ENCODE measurements around the gene KCNMB2. TPM values are rescaled to one million over a fixed set of nuclear protein-coding genes. Genes with fewer than 3 reads are reported as not detected.

The KCNMB2 gene
- total RNA-seq, 1 donor from 2014 or later, result 1.2 TPM

DNA sequence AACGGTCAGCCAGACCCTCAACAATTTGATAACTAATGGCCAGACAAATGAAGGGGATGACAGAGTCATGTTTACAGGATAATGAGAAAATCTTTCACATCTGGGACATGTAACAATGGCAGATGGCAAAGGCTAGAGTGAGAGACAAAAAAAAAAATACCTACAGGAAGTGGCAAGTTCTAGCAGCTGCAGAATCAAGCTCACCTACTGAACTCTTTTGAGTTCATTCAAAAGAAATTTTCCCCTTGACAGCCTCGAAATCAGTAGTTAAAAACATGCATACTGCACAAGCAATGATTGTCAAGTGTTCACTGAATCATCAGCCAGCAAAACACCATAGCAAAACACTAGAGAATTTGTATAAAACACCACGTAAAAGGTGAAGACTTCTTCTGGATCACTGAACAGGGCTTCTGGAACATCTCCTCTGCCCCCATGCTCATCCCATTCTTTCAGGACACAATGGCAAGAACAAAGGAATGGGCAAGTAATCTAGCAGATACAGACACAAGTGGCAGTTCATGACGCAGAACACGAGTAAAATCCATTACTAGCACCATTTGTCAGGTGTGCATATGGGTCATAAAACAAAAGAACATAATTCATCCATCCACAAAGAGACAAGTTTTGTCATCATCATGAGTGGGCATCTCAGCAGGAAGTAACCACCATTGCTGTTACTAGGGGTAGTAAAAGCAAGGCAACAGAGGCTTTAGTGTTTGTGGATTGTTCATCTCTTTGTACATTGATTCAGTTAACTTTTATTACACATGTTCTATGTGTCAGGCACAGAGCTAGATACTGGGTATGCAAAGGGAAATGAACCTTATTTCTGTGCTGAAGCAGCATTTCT is 13.8 kb upstream of the KCNMB2 start:
- H3K4me1 ChIP-seq, result no peaks in the 10 kb centered on the region
- TF ChIP-seq, protein P1, sequence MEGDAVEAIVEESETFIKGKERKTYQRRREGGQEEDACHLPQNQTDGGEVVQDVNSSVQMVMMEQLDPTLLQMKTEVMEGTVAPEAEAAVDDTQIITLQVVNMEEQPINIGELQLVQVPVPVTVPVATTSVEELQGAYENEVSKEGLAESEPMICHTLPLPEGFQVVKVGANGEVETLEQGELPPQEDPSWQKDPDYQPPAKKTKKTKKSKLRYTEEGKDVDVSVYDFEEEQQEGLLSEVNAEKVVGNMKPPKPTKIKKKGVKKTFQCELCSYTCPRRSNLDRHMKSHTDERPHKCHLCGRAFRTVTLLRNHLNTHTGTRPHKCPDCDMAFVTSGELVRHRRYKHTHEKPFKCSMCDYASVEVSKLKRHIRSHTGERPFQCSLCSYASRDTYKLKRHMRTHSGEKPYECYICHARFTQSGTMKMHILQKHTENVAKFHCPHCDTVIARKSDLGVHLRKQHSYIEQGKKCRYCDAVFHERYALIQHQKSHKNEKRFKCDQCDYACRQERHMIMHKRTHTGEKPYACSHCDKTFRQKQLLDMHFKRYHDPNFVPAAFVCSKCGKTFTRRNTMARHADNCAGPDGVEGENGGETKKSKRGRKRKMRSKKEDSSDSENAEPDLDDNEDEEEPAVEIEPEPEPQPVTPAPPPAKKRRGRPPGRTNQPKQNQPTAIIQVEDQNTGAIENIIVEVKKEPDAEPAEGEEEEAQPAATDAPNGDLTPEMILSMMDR (IDR thresholded peaks at IDR 0.05), result no peak
- H3K4me3 ChIP-seq, result no peak overlapping the region
- DNase-seq, result no peak
- no peaks in the 10 kb centered on the region for H3K9me3 ChIP-seq
- no peaks in the 10 kb centered on the region for H3K36me3 ChIP-seq
- no peak overlapping the region for H3K27ac ChIP-seq
- H3K27me3 ChIP-seq, result no peaks in the 10 kb centered on the region
- intact Hi-C loops (cut with DNase I), result no loop called here
- no peak for ATAC-seq

DNA sequence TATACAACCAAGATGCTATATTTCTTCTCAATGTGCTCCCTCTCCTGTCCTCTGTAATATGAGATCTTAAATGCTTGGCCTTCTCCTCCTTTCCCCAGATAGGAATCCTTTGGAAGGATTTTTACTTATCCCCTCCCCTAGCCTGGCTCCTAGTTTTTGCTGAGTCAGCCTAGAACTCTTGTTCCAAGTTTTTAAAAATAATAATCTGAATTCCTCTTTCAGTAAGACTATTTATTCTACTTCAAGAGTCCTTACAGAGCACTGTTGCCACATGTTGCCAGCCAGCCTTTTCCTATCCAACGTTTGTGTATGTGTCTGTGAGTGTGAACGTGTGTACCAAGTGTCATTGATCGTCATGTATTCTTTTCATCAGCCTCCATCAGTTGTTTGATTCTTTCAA is 11.0 kb upstream of the KCNMB2 start:
- H3K27ac ChIP-seq, result no peak overlapping the region
- no peaks in the 10 kb centered on the region for H3K36me3 ChIP-seq
- ATAC-seq, result no peak
- DNase-seq, result no peak
- H3K4me1 ChIP-seq, result no peaks in the 10 kb centered on the region
- TF ChIP-seq, protein P1 (IDR thresholded peaks at IDR 0.05), result no peak
- H3K9me3 ChIP-seq, result no peaks in the 10 kb centered on the region
- H3K4me3 ChIP-seq, result no peak overlapping the region
- H3K27me3 ChIP-seq, result no peaks in the 10 kb centered on the region
- intact Hi-C loops (cut with DNase I), result no loop called here

GRCh38 chr3:178526291-178526690 is 9.9 kb upstream of the KCNMB2 start:
- ATAC-seq, result no peak
- Histone ChIP-seq H3K4me3 (no peak overlapping the region), H3K27me3 (no peaks in the 10 kb centered on the region), H3K27ac (no peak overlapping the region), H3K36me3 (no peaks in the 10 kb centered on the region), H3K4me1 (no peaks in the 10 kb centered on the region), H3K9me3 (no peaks in the 10 kb centered on the region)
- TF ChIP-seq, protein P1 (IDR thresholded peaks at IDR 0.05), result no peak
- intact Hi-C loops (cut with DNase I), result no loop called here
- no peak for DNase-seq

DNA sequence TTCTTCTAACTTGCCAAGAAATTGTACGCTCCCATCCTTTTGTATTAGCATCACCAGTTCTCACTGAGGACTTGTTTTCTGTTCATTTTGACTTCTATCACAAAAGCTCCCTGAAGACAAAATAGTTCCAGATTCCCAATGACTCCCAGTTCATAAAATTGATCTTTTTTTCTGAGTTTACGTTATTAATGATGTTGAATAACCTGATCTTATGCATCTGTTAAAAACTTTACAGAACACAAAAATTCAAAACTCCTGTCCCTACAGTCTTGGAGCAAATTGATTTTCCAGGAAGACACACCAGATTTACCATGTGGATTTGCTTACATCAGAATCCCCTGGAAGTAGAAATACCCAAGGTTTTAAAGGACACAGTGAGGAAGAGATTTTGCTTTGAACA is 8.3 kb upstream of the KCNMB2 start:
- Histone ChIP-seq H3K27ac (no peak overlapping the region), H3K36me3 (no peaks in the 10 kb centered on the region), H3K27me3 (no peaks in the 10 kb centered on the region), H3K4me1 (no peaks in the 10 kb centered on the region), H3K9me3 (no peaks in the 10 kb centered on the region), H3K4me3 (no peak overlapping the region)
- no peak for ATAC-seq
- TF ChIP-seq, protein P1 (IDR thresholded peaks at IDR 0.05), result no peak
- intact Hi-C loops (cut with DNase I), result no loop called here
- no peak for DNase-seq

DNA sequence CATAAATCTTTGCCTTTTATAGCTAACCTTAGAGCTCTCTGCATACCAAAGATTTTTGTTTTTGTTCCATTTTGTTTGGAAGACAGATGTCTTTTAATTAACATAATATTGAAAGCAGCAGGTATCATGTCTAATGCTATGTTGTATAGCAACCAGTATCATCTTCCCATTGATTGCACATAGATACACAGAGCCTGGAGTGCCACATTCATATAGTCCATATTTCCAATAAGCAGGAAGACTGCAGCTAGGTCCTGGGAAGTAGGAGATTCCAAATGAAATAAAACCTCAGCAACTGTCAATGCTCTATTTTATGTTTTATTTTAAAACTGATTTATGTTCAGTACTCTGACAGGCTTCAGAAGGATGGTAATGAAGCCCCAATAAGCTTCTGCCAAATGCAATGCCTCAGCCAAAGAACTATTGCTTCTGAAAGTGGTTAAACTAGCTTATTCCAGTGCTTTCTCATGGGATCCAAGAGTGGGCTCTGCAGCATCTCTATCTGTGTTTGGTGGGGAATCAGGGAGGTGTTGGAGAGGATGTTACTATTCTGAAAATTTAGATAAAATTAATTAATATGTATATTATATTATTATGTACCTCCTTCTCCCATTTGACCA is 6.5 kb upstream of the KCNMB2 start:
- intact Hi-C loops (cut with DNase I), result no loop called here
- DNase-seq (no peak), ATAC-seq (no peak)
- Histone ChIP-seq H3K4me3 (no peak overlapping the region), H3K36me3 (no peaks in the 10 kb centered on the region), H3K27ac (no peak overlapping the region), H3K9me3 (no peaks in the 10 kb centered on the region), H3K27me3 (no peaks in the 10 kb centered on the region), H3K4me1 (no peaks in the 10 kb centered on the region)
- TF ChIP-seq, protein P1 (IDR thresholded peaks at IDR 0.05), result no peak

All from upper lobe of right lung (tissue), 1 donor.